Posterior vena cava (tissue), 2 donors: ENCODE results near the gene SGCE. TPM values are rescaled to one million over a fixed set of nuclear protein-coding genes. Genes with fewer than 3 reads are reported as not detected.

Source experiments
- DNase-seq: peaks from one replicate; pipeline ENCODE4 v3.0.0-alpha.2; 2020; ENCODE audit warnings: low spot score
- intact Hi-C, 2 donors: fragments of 100-400 bp; cut with DNase I; formaldehyde crosslinking; loops; one replicate each; pipeline versions ENCODE4 v1.14.1 to v1.14.2; 2022 to 2023
- total RNA-seq, 2 donors: library from RNA; stranded (reverse); fragmentation: NEBNext Ultra II Directional; extraction: Animal tissue kit (Norgen Biotek cat#: 25700); gene quantifications; one replicate each; pipeline ENCODE4 v1.2.1, GENCODE V29; 2021
- donor health status: DM: yes; HTN: yes; CAD: no.
- donor health status: DM: yes; HTN: yes; CAD: no.

SGCE gene
- total RNA-seq, 2 donors from 2014 or later, result 59.4 to 67.2 TPM

- DNase-seq, result no peak
- intact Hi-C loops, result no loop called here
These were observed 71.8 kb downstream of the SGCE start for GRCh38 chr7:94584113-94584512.

GRCh38 chr7:94580601-94581000 lies 75.3 kb downstream of the SGCE start:
- DNase-seq, result no peak
- intact Hi-C loops, result no loop called here

GRCh38 chr7:94579470-94579869 lies 76.5 kb downstream of the SGCE start:
- intact Hi-C loops, result no loop called here
- DNase-seq, result no peak

- intact Hi-C loops, result no loop called here
- DNase-seq, result no peak
These were observed 77.3 kb downstream of the SGCE start for GRCh38 chr7:94578614-94579013.

- DNase-seq, result no peak
These were observed 78.6 kb downstream of the SGCE start for GRCh38 chr7:94577357-94577756.

GRCh38 chr7:94576316-94576715 lies 79.6 kb downstream of the SGCE start:
- no peak for DNase-seq
- intact Hi-C loops, result no loop called here

More at GRCh38 chr7:94577357-94577756, 78.6 kb downstream of the SGCE start:
- intact Hi-C loops, result no loop called here

- intact Hi-C loops, result no loop called here
- DNase-seq, result no peak
These were observed 80.3 kb downstream of the SGCE start for GRCh38 chr7:94575646-94576045.

- DNase-seq, result no peak
- intact Hi-C loops, result no loop called here
These were observed 84.1 kb downstream of the SGCE start for GRCh38 chr7:94571816-94572215.

GRCh38 chr7:94567396-94567795 lies 88.5 kb downstream of the SGCE start:
- intact Hi-C loops, result no loop called here
- no peak for DNase-seq

GRCh38 chr7:94565247-94565894 lies 90.6 kb downstream of the SGCE start:
- intact Hi-C loops, result no loop called here
- DNase-seq, result no peak

- no peak for DNase-seq
- intact Hi-C loops, result no loop called here
These were observed 93.4 kb downstream of the SGCE start for GRCh38 chr7:94562525-94562924.

- intact Hi-C loops, result no loop called here
- DNase-seq, result no peak
These were observed 94.0 kb downstream of the SGCE start for GRCh38 chr7:94561841-94562514.

- intact Hi-C loops, result no loop called here
- DNase-seq, result no peak
These were observed 96.0 kb downstream of the SGCE start for GRCh38 chr7:94559972-94560371.

GRCh38 chr7:94557215-94557614 lies 98.7 kb downstream of the SGCE start:
- no peak for DNase-seq
- intact Hi-C loops, result no loop called here

- no peak for DNase-seq
- intact Hi-C loops, result no loop called here
These were observed 99.9 kb downstream of the SGCE start for GRCh38 chr7:94556028-94556427.

- intact Hi-C loops, result no loop called here
- no peak for DNase-seq
These were observed 108.8 kb downstream of the SGCE start for GRCh38 chr7:94547126-94547525.

- intact Hi-C loops, result no loop called here
- DNase-seq, result no peak
These were observed 115.5 kb downstream of the SGCE start for GRCh38 chr7:94540428-94540827.
